NCI-H748 (cell line): ENCODE data around the gene NDUFV1.
"Not testable (repeated sequence)": the region's sequence is repeated elsewhere in the genome, so short reads cannot be mapped to it uniquely, and the experiment has no call there.

Experiments
- DNase-seq: peaks from one replicate; lab custom pipeline; 2025; ENCODE audit not compliant: unreplicated experiment; lab: John Stamatoyannopoulos, UW

NDUFV1 gene

GRCh38 chr11:67585911-67586310, 20.8 kb upstream of the NDUFV1 start:
- DNase-seq: no peak

- no peak for DNase-seq
Measured at GRCh38 chr11:67586568-67587250, 20.0 kb upstream of the NDUFV1 start.

GRCh38 chr11:67588136-67588503, 18.6 kb upstream of the NDUFV1 start:
- DNase-seq: no peak

GRCh38 chr11:67588899-67589415, 17.8 kb upstream of the NDUFV1 start:
- not testable (repeated sequence) for DNase-seq

GRCh38 chr11:67592880-67593564, 13.7 kb upstream of the NDUFV1 start:
- DNase-seq: no peak

GRCh38 chr11:67593565-67593905, 13.2 kb upstream of the NDUFV1 start:
- DNase-seq: no peak

- DNase-seq: no peak
Measured at GRCh38 chr11:67594480-67594879, 12.3 kb upstream of the NDUFV1 start.

- no peak for DNase-seq
Measured at GRCh38 chr11:67596753-67597300, 9.9 kb upstream of the NDUFV1 start.

GRCh38 chr11:67597458-67597857, 9.3 kb upstream of the NDUFV1 start:
- not testable (repeated sequence) for DNase-seq

- not testable (repeated sequence) for DNase-seq
Measured at GRCh38 chr11:67597963-67598362, 8.8 kb upstream of the NDUFV1 start.

- no peak for DNase-seq
Measured at GRCh38 chr11:67599149-67599548, 7.6 kb upstream of the NDUFV1 start.

- no peak for DNase-seq
Measured at GRCh38 chr11:67600324-67601029, 6.3 kb upstream of the NDUFV1 start.

- DNase-seq: no peak
Measured at GRCh38 chr11:67601098-67601497, 5.6 kb upstream of the NDUFV1 start.

- not testable (repeated sequence) for DNase-seq
Measured at GRCh38 chr11:67604119-67604518, 2.6 kb upstream of the NDUFV1 start.

- no peak for DNase-seq
Measured at GRCh38 chr11:67604815-67605214, 1.9 kb upstream of the NDUFV1 start.

- no peak for DNase-seq
Measured at GRCh38 chr11:67605231-67606011, 1.3 kb upstream of the NDUFV1 start.

- DNase-seq: no peak
Measured at GRCh38 chr11:67606093-67606491, 644 bp upstream of the NDUFV1 start.

- DNase-seq: no peak
Measured at GRCh38 chr11:67607507-67607906, 771 bp downstream of the NDUFV1 start.

GRCh38 chr11:67608486-67608885, 1.8 kb downstream of the NDUFV1 start:
- no peak for DNase-seq

GRCh38 chr11:67609316-67609715, 2.6 kb downstream of the NDUFV1 start:
- no peak for DNase-seq

GRCh38 chr11:67610302-67610868, 3.6 kb downstream of the NDUFV1 start:
- DNase-seq: no peak
